NCI-H1436 treated with DMSO at 0.1 percent for 48 hours (cell line): ENCODE data around the gene TMEM18.

Source experiments
- DNase-seq: peaks from one replicate; lab custom pipeline; 2025; lab: John Stamatoyannopoulos, UW

Gene TMEM18

GRCh38 chr2:672606-672905, 4.7 kb downstream of the TMEM18 start:
- DNase-seq = no peak

GRCh38 chr2:671787-672605, 5.2 kb downstream of the TMEM18 start:
- DNase-seq = no peak

- DNase-seq = no peak
These were observed 6.1 kb downstream of the TMEM18 start for GRCh38 chr2:671072-671471.

- no peak for DNase-seq
These were observed 6.6 kb downstream of the TMEM18 start for GRCh38 chr2:670637-671036.

- DNase-seq = no peak
These were observed 7.9 kb downstream of the TMEM18 start for GRCh38 chr2:669323-669722.

- DNase-seq = no peak
These were observed 9.2 kb downstream of the TMEM18 start for GRCh38 chr2:668000-668398.

- no peak for DNase-seq
These were observed 9.7 kb downstream of the TMEM18 start for GRCh38 chr2:667332-667999.

- no peak for DNase-seq
These were observed 10.8 kb downstream of the TMEM18 start for GRCh38 chr2:666441-666840.

- DNase-seq = no peak
These were observed 11.7 kb downstream of the TMEM18 start for GRCh38 chr2:665340-666073.

GRCh38 chr2:664063-664462, 13.1 kb downstream of the TMEM18 start:
- no peak for DNase-seq

GRCh38 chr2:663221-663620, 14.0 kb downstream of the TMEM18 start:
- DNase-seq = no peak

- no peak for DNase-seq
These were observed 15.9 kb downstream of the TMEM18 start for GRCh38 chr2:661360-661635.

- DNase-seq = no peak
These were observed 16.4 kb downstream of the TMEM18 start for GRCh38 chr2:660586-661359.

GRCh38 chr2:660029-660428, 17.2 kb downstream of the TMEM18 start:
- DNase-seq = no peak

GRCh38 chr2:658426-658825, 18.8 kb downstream of the TMEM18 start:
- no peak for DNase-seq

- DNase-seq = no peak
These were observed 19.4 kb downstream of the TMEM18 start for GRCh38 chr2:657766-658165.

GRCh38 chr2:656676-657075, 20.5 kb downstream of the TMEM18 start:
- DNase-seq = no peak

GRCh38 chr2:655626-656025, 21.6 kb downstream of the TMEM18 start:
- DNase-seq = no peak

GRCh38 chr2:654896-655295, 22.3 kb downstream of the TMEM18 start:
- no peak for DNase-seq

GRCh38 chr2:653645-654425, 23.4 kb downstream of the TMEM18 start:
- DNase-seq = no peak

- no peak for DNase-seq
These were observed 24.2 kb downstream of the TMEM18 start for GRCh38 chr2:652881-653480.
